Epithelial cell of esophagus (primary cell): ENCODE results near the gene PTGS1.

Experiments
- DNase-seq: peaks from one replicate; pipeline ENCODE4 v3.0.0; 2010; ENCODE audit warnings: low read depth
- H3K4me3 ChIP-seq: 2 replicates; pipeline ENCODE4 v1.5.1; 2011; ENCODE audit warnings: mild to moderate bottlenecking, low read length, control low read depth
- CTCF ChIP-seq: IDR thresholded peaks from 2 replicates; pipeline ENCODE4 v1.5.1; 2011; ENCODE audit warnings: low read depth, mild to moderate bottlenecking, low read length, control low read depth, inconsistent platforms; ENCODE audit not compliant: insufficient read depth; ENCODE audit errors: missing control alignments

The PTGS1 gene

DNA sequence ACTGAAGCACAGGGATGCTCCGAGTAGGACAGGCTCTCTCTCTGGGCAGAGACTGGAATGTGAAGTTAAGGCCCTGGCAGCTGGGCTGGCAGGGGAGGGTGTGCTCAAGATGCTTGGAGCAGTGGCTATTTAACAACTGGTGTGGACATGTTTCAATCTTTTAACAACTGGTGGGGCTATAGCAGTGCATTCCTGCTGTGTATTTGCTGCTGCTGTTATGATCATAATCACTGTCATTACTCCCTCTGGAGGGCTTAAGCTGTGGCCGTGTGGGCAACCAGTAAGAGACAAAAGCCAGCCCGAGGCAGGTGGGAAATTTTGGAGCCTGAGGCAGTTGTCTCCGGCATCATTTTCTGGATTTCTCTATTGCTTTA, 33.3 kb upstream of the PTGS1 start:
- DNase-seq, result no peak
- no peak overlapping the region for H3K4me3 ChIP-seq
- no peak for TF ChIP-seq CTCF

- DNase-seq, result no peak
- no peak overlapping the region for H3K4me3 ChIP-seq
- TF ChIP-seq CTCF, result no peak
Measured at GRCh38 chr9:122338536-122338935, 32.3 kb upstream of the PTGS1 start.

DNA sequence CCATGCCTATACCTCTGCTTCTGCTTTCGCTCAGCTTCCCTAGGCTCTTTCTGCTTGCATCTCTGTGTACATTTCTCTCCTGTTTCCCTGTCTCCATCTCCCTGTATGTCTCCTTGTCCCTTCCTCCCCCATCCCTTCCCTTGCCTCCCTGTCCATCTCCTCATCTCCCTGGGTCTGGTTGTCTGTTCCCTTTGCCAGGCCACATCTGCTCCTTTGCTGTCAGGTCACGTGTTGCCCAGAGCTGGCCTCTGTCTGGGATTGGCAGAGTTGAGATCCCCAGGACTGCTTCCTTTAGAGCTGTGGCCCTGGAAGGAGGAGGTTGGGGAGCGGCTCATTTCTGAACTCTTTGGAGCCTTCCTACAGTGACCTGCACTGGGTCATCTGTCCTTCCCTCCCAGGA, 31.8 kb upstream of the PTGS1 start:
- no peak for TF ChIP-seq CTCF
- no peak for DNase-seq
- no peak overlapping the region for H3K4me3 ChIP-seq

- no peak overlapping the region for H3K4me3 ChIP-seq
- no peak for DNase-seq
- TF ChIP-seq CTCF, result no peak
Measured at GRCh38 chr9:122339579-122339978, 31.2 kb upstream of the PTGS1 start.

GRCh38 chr9:122340161-122340560, 30.7 kb upstream of the PTGS1 start:
- no peak for TF ChIP-seq CTCF
- H3K4me3 ChIP-seq, result no peak overlapping the region
- DNase-seq, result no peak

GRCh38 chr9:122342323-122343050, 28.3 kb upstream of the PTGS1 start:
- no peak for TF ChIP-seq CTCF
- no peak for DNase-seq
- H3K4me3 ChIP-seq, result no peak overlapping the region
